Measurements from ENCODE around the gene ETS1.

DNA sequence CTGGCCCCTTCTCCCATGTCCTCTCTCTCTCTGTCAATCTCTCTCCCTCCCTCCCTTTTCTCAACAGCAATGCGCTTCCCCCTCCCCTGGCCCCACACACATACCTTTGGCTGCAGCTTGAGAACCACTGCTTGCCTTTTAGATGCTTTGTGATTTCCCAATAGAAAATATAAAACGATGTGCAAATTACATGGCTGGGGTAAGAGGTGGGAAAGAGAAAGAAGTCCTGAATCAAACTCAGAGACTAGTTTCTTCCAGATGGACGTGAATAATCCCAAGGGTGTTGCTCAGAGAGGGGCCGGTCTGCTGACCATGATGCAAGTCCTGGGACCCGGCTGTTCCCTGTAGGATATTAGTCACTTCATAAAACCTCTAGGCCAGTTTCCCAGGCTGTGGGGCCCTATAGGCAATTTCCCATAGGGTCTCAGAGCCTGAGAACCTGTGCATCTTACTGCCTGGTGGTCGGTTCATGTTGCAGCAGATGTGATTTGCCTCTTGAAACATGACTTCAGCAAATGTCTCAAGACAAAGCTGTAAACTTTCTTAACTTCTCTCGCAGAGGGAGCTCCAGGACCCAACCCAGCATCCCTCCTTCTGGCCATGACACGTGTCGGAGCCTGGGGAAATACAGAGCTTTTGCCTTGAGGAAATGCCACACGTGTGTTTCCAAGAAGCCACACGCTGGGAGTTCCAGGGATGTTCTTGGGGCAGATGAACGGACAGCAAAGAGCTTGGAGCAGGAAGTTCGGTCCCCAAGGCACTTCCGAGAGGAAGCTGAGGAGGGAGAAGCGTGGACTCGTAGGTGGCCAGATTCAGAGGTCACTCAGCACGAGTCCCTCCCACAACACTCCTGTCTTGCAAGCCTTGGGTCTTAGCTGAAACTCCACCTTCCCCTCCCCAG, 34.5 kb upstream of the ETS1 start:
- TF ChIP-seq POLR2AphosphoS5 (IDR thresholded peaks at IDR 0.05; ENCODE audit: borderline replicate concordance, low read depth, low read length) (no peak), EZH2 (IDR thresholded peaks at IDR 0.05) (no peak)

Measured in SK-N-MC (cell line).